HepG2 (cell line): ENCODE results near the gene LAMB4. TPM values are rescaled to one million over a fixed set of nuclear protein-coding genes. Genes with fewer than 3 reads are reported as not detected.

ENCODE experiments used
- ATAC-seq: fragments of 200-7000 bp; cut with Tn5 transposase; 3 replicates; pipeline ENCODE4 v1.9.1; 2020; ENCODE audit warnings: mild to moderate bottlenecking, moderate library complexity
- BruUV-seq: library from RNA; stranded (reverse); fragments of 400-500 nt; replicated peaks from 2 replicates; lab custom pipeline; 2021; lab: Mats Ljungman, UMichigan
- CTCF ChIA-PET: fragments of 300-600 bp; formaldehyde crosslinking; extraction: SDS; loops from one replicate; lab custom pipeline; 2021; ENCODE audit warnings: low total read pairs, inconsistent platforms, low intra/inter-chr PET ratio; lab: Yijun Ruan, JAX
- POLR2A ChIA-PET: fragments of 350-600 bp; sonication (Branson Sonifier 250); formaldehyde crosslinking; loops from one replicate; lab custom pipeline; 2020; ENCODE audit warnings: antibody characterized with exemption, inconsistent platforms; lab: Yijun Ruan, JAX
- DNase-seq: peaks from one replicate; pipeline ENCODE4 v3.0.0-alpha.2; 2015; ENCODE audit warnings: low spot score
- FAIRE-seq: peaks from 3 replicates; lab custom pipeline; 2011; peaks lifted over from hg19 to GRCh38; lab: Jason Lieb, UNC
- H2AFZ ChIP-seq: one replicate; pipeline ENCODE4 v1.6.1; 2011; ENCODE audit warnings: low read length, inconsistent platforms
- H3K27ac ChIP-seq: fragments of 300-600 bp; 3 replicates; pipeline ENCODE4 v1.8.0; 2011; ENCODE audit warnings: mixed run types, mild to moderate bottlenecking, mixed read lengths, low read length, inconsistent platforms; ENCODE audit not compliant: insufficient read depth; ENCODE audit errors: extremely low read length
- H3K27me3 ChIP-seq, 2 experiments: fragments of 200-600 bp in 1 of 2; 2 replicates in 1 of 2; 3 replicates in 1 of 2; pipeline versions ENCODE4 v1.6.0 to v1.8.0; 2011; ENCODE audit warnings: low read length in 2 of 2, mild to moderate bottlenecking in 2 of 2, moderate library complexity in 2 of 2, inconsistent platforms in 1 of 2; ENCODE audit not compliant: insufficient read depth in 2 of 2, control insufficient read depth in 1 of 2
- H3K36me3 ChIP-seq, 2 experiments: fragments of 200-600 bp in 1 of 2; replicated peaks in 1 of 2; 2 replicates in 1 of 2; 3 replicates in 1 of 2; pipeline versions ENCODE4 v1.5.1 to v1.8.0; 2011; ENCODE audit warnings: low read length in 2 of 2, inconsistent platforms in 1 of 2; ENCODE audit not compliant: insufficient read depth in 2 of 2, control insufficient read depth in 1 of 2
- H3K4me1 ChIP-seq: 2 replicates; pipeline ENCODE4 v1.5.1; 2012; ENCODE audit warnings: low read length, inconsistent platforms; ENCODE audit not compliant: insufficient read depth
- H3K4me2 ChIP-seq: 2 replicates; pipeline ENCODE4 v1.6.0; 2011; ENCODE audit warnings: low read depth, low read length, inconsistent platforms
- H3K4me3 ChIP-seq, 3 experiments: fragments of 200-600 bp in 1 of 3; sonication (generic), shearing (Covaris generic) in 1 of 3; replicated peaks in 1 of 3; 2 replicates each; pipeline ENCODE4 v1.5.1; 2011 to 2016; ENCODE audit warnings: low read length in 3 of 3, inconsistent platforms in 2 of 3, low read depth in 2 of 3, mild to moderate bottlenecking in 2 of 3, control low read depth in 1 of 3, mixed read lengths in 1 of 3; ENCODE audit not compliant: insufficient read depth in 1 of 3
- H3K79me2 ChIP-seq: one replicate; pipeline ENCODE4 v1.6.1; 2011; ENCODE audit warnings: low read length, inconsistent platforms; ENCODE audit not compliant: insufficient read depth
- H3K9ac ChIP-seq: 2 replicates; pipeline ENCODE4 v1.6.0; 2011; ENCODE audit warnings: mild to moderate bottlenecking, low read depth, low read length, inconsistent platforms; ENCODE audit not compliant: insufficient read depth
- H3K9me3 ChIP-seq: 2 replicates; pipeline ENCODE4 v1.5.1; 2012; ENCODE audit warnings: mild to moderate bottlenecking, low read length
- H4K20me1 ChIP-seq: 2 replicates; pipeline ENCODE4 v1.6.0; 2011; ENCODE audit warnings: inconsistent platforms, mild to moderate bottlenecking, low read length, moderate library complexity; ENCODE audit not compliant: insufficient read depth
- HCFC1 ChIP-seq: fragments of 150-350 bp; IDR thresholded peaks from 2 replicates; pipeline ENCODE4 v1.6.1; 2014; ENCODE audit warnings: low read depth, low read length
- POLR2AphosphoS2 ChIP-seq: IDR thresholded peaks from 2 replicates; pipeline ENCODE4 v1.6.1; 2011; ENCODE audit warnings: low read depth, low read length, improper control_type of control experiment
- SNAPC2 ChIP-seq: sonication (generic); formaldehyde crosslinking; IDR thresholded peaks from 2 replicates; pipeline ENCODE4 v1.8.1; 2022; ENCODE audit warnings: mild to moderate bottlenecking, missing genetic modification reagents
- TAF15 ChIP-seq: fragments of 200-400 bp; formaldehyde crosslinking; IDR thresholded peaks from one replicate; pipeline ENCODE4 v1.6.1; 2018; ENCODE audit warnings: mild to moderate bottlenecking, low read depth, low read length; ENCODE audit not compliant: poor library complexity, severe bottlenecking
- ZNF878 ChIP-seq: sonication (generic); formaldehyde crosslinking; IDR thresholded peaks from 2 replicates; pipeline ENCODE4 v1.8.1; 2023; ENCODE audit warnings: mild to moderate bottlenecking, missing genetic modification reagents, moderate library complexity
- ZNF891 ChIP-seq: sonication (generic); formaldehyde crosslinking; IDR thresholded peaks from 2 replicates; pipeline ENCODE4 v1.5.0; 2020; ENCODE audit warnings: mild to moderate bottlenecking, missing genetic modification reagents
- WGBS: methylation state at CpG from one replicate; pipeline ENCODE4 v1.1.6; 2017; ENCODE audit warnings: low lambda C conversion rate; 5-methylcytosine and 5-hydroxymethylcytosine counted together
- in situ Hi-C: cut with HindIII; loops from 2 replicates; pipeline ENCODE4 v1.10.0; 2017; ENCODE audit warnings: low pct_unique_long_range_greater_than_20kb; ENCODE audit not compliant: extremely low pct_ligation_motif_present
- intact Hi-C: fragments of 100-400 bp; cut with micrococcal nuclease; formaldehyde crosslinking; loops from one replicate; pipeline ENCODE4 v1.10.0; 2022; ENCODE audit not compliant: unreplicated experiment
- polyA plus RNA-seq, 8 experiments: library from polyadenylated mRNA; depleted of rRNA in 3 of 8; stranded (reverse) in 7 of 8; unstranded in 1 of 8; fragments of >200 nt; fragmentation: Illumina TruSeq in 4 of 8; extraction: Trizol in 4 of 8; gene quantifications; 2 replicates each; pipeline versions ENCODE4 v1.2.1 to v1.2.3, GENCODE V29; 2011 to 2016; ENCODE audit warnings: low read depth in 4 of 8, missing spikeins in 1 of 8, mixed read lengths in 1 of 8; ENCODE audit not compliant: insufficient read depth in 1 of 8
- total RNA-seq, 5 experiments: library from RNA; depleted of rRNA; stranded (reverse); fragments of >200 nt; fragmentation: Illumina TruSeq; extraction: Trizol; gene quantifications; 2 replicates each; pipeline ENCODE4 v1.2.3, GENCODE V29; 2016; ENCODE audit warnings: low read depth in 1 of 5
- TF ChIP-seq, protein P1 (sequence below): sonication (generic); formaldehyde crosslinking; conservative IDR thresholded peaks from 2 replicates; pipeline ENCODE4 v1.5.0; 2020; ENCODE audit warnings: missing genetic modification reagents
- TF ChIP-seq, protein P2 (sequence below): sonication (generic); formaldehyde crosslinking; IDR thresholded peaks from 2 replicates; pipeline ENCODE4 v1.8.0; 2023; ENCODE audit warnings: mild to moderate bottlenecking, missing genetic modification reagents

LAMB4 gene
- total and polyA plus RNA-seq, 2 of the 13 experiments (the other 11 are each of a cell fraction or from before 2014, with no cell fraction given): 0.05 TPM; not detected in 1

DNA sequence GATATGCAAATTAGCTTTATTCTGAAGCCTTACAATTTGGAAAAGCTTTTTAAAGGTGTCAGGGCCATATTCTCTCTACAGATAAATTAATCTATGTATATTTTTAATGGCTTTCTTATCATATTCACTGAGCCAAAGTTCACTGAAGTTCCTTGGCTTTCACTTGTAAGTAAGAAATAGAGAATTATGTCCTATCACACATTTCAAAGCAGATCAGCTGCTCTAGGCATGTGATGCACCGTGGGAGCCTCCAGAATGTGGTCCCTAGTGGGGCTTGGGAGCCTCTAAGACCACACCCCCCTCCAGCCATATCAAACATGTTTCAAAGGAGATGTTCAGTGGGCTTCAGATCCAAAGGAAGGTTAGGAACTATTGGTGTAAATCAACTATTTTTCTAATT lies 51.5 kb downstream of the LAMB4 start:
- no peaks in the 10 kb centered on the region for H4K20me1 ChIP-seq
- no peaks in the 10 kb centered on the region for H3K79me2 ChIP-seq
- H3K4me2 ChIP-seq: no peak overlapping the region
- H3K9me3 ChIP-seq: no peaks in the 10 kb centered on the region
- H3K27ac ChIP-seq: no peak overlapping the region
- H3K4me1 ChIP-seq: peaks cover 30% of the 10 kb centered on the region
- ChIA-PET POLR2A (no interaction called here), CTCF (no interaction called here)
- H3K36me3 ChIP-seq: no peaks in the 10 kb centered on the region
- TF ChIP-seq TAF15 (no peak), ZNF878 (CRISPR knock-in tag) (no peak), ZNF891 (CRISPR knock-in tag) (no peak), SNAPC2 (CRISPR knock-in tag) (no peak), POLR2AphosphoS2 (no peak), HCFC1 (no peak)
- TF ChIP-seq, protein P1, sequence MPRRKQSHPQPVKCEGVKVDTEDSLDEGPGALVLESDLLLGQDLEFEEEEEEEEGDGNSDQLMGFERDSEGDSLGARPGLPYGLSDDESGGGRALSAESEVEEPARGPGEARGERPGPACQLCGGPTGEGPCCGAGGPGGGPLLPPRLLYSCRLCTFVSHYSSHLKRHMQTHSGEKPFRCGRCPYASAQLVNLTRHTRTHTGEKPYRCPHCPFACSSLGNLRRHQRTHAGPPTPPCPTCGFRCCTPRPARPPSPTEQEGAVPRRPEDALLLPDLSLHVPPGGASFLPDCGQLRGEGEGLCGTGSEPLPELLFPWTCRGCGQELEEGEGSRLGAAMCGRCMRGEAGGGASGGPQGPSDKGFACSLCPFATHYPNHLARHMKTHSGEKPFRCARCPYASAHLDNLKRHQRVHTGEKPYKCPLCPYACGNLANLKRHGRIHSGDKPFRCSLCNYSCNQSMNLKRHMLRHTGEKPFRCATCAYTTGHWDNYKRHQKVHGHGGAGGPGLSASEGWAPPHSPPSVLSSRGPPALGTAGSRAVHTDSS: no peak
- TF ChIP-seq, protein P2, sequence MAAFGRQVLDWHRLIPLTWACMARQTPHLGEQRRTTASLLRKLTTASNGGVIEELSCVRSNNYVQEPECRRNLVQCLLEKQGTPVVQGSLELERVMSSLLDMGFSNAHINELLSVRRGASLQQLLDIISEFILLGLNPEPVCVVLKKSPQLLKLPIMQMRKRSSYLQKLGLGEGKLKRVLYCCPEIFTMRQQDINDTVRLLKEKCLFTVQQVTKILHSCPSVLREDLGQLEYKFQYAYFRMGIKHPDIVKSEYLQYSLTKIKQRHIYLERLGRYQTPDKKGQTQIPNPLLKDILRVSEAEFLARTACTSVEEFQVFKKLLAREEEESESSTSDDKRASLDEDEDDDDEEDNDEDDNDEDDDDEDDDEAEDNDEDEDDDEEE: no peak
- intact Hi-C loops: no loop called here
- H3K9ac ChIP-seq: no peak overlapping the region
- no peak overlapping the region for H2AFZ ChIP-seq
- ATAC-seq (no peak), DNase-seq (no peak), FAIRE-seq (no peak)
- H3K4me3 ChIP-seq: no peak overlapping the region
- no TSS peak for BruUV-seq
- in situ Hi-C loops: no loop called here
- H3K27me3 ChIP-seq: no peaks in the 10 kb centered on the region
- 56% methylated on average over 1 of the region's 1 CpG for WGBS
